Mesendoderm (in vitro differentiated cells): ENCODE measurements around the gene SLC2A13.
"Not testable (repeated sequence)": the region's sequence is repeated elsewhere in the genome, so short reads cannot be mapped to it uniquely, and the experiment has no call there.

Experiments
- DNase-seq: peaks from one replicate; pipeline ENCODE4 v3.0.0; 2013
- H2AK5ac ChIP-seq: 2 replicates; pipeline ENCODE4 v1.6.1; 2013; ENCODE audit warnings: low read length, inconsistent platforms
- H2BK120ac ChIP-seq: 2 replicates; pipeline ENCODE4 v1.6.1; 2013; ENCODE audit warnings: low read depth, mild to moderate bottlenecking, low read length, moderate library complexity, mixed read lengths
- H2BK15ac ChIP-seq: replicated peaks from 2 replicates; pipeline ENCODE4 v1.6.1; 2013; ENCODE audit warnings: low read depth, mild to moderate bottlenecking, moderate library complexity
- H2BK5ac ChIP-seq: 2 replicates; pipeline ENCODE4 v1.6.1; 2013; ENCODE audit warnings: low read length, inconsistent platforms
- H3K18ac ChIP-seq: 2 replicates; pipeline ENCODE4 v1.6.1; 2013; ENCODE audit warnings: mild to moderate bottlenecking, low read length, mixed read lengths
- H3K23ac ChIP-seq: one replicate; pipeline ENCODE4 v1.6.1; 2013; ENCODE audit warnings: low read length
- H3K27ac ChIP-seq: 2 replicates; pipeline ENCODE4 v1.5.1; 2013; ENCODE audit warnings: low read depth, mild to moderate bottlenecking, inconsistent platforms, low read length, moderate library complexity
- H3K27me3 ChIP-seq: 2 replicates; pipeline ENCODE4 v1.6.1; 2013; ENCODE audit warnings: low read length, control low read depth, mild to moderate bottlenecking, inconsistent platforms; ENCODE audit not compliant: insufficient read depth, poor library complexity
- H3K36me3 ChIP-seq: 2 replicates; pipeline ENCODE4 v1.6.1; 2013; ENCODE audit warnings: low read length, inconsistent platforms; ENCODE audit not compliant: control insufficient read depth, insufficient read depth
- H3K4ac ChIP-seq: one replicate; pipeline ENCODE4 v1.6.1; 2013; ENCODE audit warnings: low read depth, mild to moderate bottlenecking, low read length, moderate library complexity
- H3K4me1 ChIP-seq: 2 replicates; pipeline ENCODE4 v1.6.1; 2013; ENCODE audit warnings: low read depth, low read length, inconsistent platforms; ENCODE audit not compliant: control insufficient read depth
- H3K4me2 ChIP-seq: 2 replicates; pipeline ENCODE4 v1.6.1; 2013; ENCODE audit warnings: low read length
- H3K4me3 ChIP-seq: 2 replicates; pipeline ENCODE4 v1.5.1; 2013; ENCODE audit warnings: mild to moderate bottlenecking, low read length
- H3K56ac ChIP-seq: one replicate; pipeline ENCODE4 v1.6.1; 2013; ENCODE audit warnings: low read length
- H3K79me1 ChIP-seq: 2 replicates; pipeline ENCODE4 v1.6.1; 2013; ENCODE audit warnings: low read length, inconsistent platforms
- H3K79me2 ChIP-seq: 2 replicates; pipeline ENCODE4 v1.6.1; 2013; ENCODE audit warnings: mild to moderate bottlenecking, low read length; ENCODE audit not compliant: control insufficient read depth, insufficient read depth
- H3K9ac ChIP-seq: 2 replicates; pipeline ENCODE4 v1.6.1; 2013; ENCODE audit warnings: low read length, inconsistent platforms
- H4K5ac ChIP-seq: one replicate; pipeline ENCODE4 v1.6.1; 2013; ENCODE audit warnings: low read length
- H4K8ac ChIP-seq: one replicate; pipeline ENCODE4 v1.6.1; 2013; ENCODE audit warnings: low read depth, mild to moderate bottlenecking, control low read depth, low read length, moderate library complexity
- WGBS: extraction: QIAGEN DNeasy Blood & Tissue Kit; methylation state at CpG from one replicate; pipeline ENCODE4 v1.1.7; 2013; ENCODE audit warnings: low lambda C conversion rate, missing lambda C conversion rate; ENCODE audit not compliant: insufficient coverage; ENCODE audit errors: extremely low coverage; 5-methylcytosine and 5-hydroxymethylcytosine counted together

SLC2A13 gene

DNA sequence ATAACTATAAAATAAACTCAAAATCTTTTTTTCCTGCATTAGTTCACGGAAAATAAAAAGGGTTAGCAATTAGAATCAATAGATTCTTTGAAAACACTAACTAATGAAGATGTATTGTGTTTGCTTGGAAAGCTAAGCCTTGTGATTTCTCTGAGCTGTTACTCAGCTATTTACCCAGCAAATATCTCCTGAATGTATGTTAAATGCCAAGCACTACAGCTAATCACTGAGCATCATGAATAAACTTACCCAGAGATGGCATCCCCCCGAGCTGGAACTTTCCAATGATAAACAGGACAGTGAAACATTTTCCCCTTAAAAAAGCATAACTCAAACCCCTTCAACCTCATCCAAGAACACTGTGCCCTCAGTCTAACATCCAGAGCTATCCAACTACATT lies 71.2 kb downstream of the SLC2A13 start:
- H3K23ac ChIP-seq: no peak overlapping the region
- no peak overlapping the region for H3K9ac ChIP-seq
- no peaks in the 10 kb centered on the region for H3K36me3 ChIP-seq
- no peak overlapping the region for H3K4ac ChIP-seq
- no CpG with 5 or more reads among the region's 2 CpGs for WGBS
- peak; percentile 51 for DNase-seq
- H2BK15ac ChIP-seq: no peak overlapping the region
- no peaks in the 10 kb centered on the region for H3K27me3 ChIP-seq
- no peak overlapping the region for H2BK120ac ChIP-seq
- no peak overlapping the region for H2AK5ac ChIP-seq
- H3K79me2 ChIP-seq: no peaks in the 10 kb centered on the region
- H3K4me1 ChIP-seq: peaks cover 4% of the 10 kb centered on the region
- H4K8ac ChIP-seq: no peak overlapping the region
- no peaks in the 10 kb centered on the region for H3K79me1 ChIP-seq
- H3K27ac ChIP-seq: no peak overlapping the region
- H4K5ac ChIP-seq: no peak overlapping the region
- H2BK5ac ChIP-seq: no peak overlapping the region
- no peak overlapping the region for H3K4me2 ChIP-seq
- no peak overlapping the region for H3K56ac ChIP-seq
- H3K4me3 ChIP-seq: no peak overlapping the region
- no peak overlapping the region for H3K18ac ChIP-seq

DNA sequence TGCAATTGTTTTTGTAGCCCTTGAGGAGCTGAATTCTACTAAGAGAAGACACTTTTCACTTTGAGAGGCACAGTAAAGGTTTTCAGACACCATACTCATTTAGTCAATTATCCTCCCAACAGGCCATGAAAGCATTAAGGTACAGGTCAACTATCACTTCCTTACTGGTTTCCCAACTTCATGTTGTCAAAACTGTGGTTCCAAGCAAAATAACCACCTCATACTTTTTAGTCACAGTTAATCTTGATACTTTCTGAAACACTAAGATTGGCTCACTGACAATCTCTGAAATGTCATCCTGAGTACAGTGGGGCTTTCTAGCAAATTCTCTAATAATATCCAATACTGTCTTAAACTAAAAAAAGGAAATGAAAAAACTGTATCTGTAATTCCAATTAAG lies 71.7 kb downstream of the SLC2A13 start:
- Histone ChIP-seq H3K27ac (no peak overlapping the region), H3K36me3 (no peaks in the 10 kb centered on the region), H3K27me3 (no peaks in the 10 kb centered on the region), H3K4ac (no peak overlapping the region), H2BK5ac (no peak overlapping the region), H2BK120ac (no peak overlapping the region), H3K18ac (no peak overlapping the region), H3K79me1 (no peaks in the 10 kb centered on the region), H2BK15ac (no peak overlapping the region), H3K4me1 (peaks cover 4% of the 10 kb centered on the region), H2AK5ac (no peak overlapping the region), H3K23ac (no peak overlapping the region), H3K4me2 (no peak overlapping the region), H3K79me2 (no peaks in the 10 kb centered on the region), H3K4me3 (no peak overlapping the region), H4K8ac (no peak overlapping the region), H4K5ac (no peak overlapping the region), H3K9ac (no peak overlapping the region), H3K56ac (no peak overlapping the region)
- no peak for DNase-seq

DNA sequence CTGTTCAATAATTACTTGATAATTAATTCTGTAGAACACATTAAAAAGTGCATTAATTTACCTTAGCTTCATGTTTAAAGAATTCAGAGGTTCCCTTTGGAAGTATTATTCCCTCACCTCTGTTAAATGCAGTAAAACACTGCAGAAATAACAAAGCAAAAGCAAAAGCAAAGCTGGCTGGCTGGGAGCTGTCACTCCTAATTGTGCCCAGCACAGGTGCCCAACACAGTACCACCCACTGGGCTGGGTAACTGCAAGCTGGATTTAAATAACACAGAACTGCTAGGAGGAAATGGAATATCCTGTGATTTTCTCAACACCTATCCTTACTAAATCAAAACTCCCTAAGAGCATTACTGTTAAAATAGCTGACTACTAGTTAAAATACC lies 72.6 kb downstream of the SLC2A13 start:
- Histone ChIP-seq H2BK120ac (no peak overlapping the region), H2AK5ac (no peak overlapping the region)
- no peak for DNase-seq

DNA sequence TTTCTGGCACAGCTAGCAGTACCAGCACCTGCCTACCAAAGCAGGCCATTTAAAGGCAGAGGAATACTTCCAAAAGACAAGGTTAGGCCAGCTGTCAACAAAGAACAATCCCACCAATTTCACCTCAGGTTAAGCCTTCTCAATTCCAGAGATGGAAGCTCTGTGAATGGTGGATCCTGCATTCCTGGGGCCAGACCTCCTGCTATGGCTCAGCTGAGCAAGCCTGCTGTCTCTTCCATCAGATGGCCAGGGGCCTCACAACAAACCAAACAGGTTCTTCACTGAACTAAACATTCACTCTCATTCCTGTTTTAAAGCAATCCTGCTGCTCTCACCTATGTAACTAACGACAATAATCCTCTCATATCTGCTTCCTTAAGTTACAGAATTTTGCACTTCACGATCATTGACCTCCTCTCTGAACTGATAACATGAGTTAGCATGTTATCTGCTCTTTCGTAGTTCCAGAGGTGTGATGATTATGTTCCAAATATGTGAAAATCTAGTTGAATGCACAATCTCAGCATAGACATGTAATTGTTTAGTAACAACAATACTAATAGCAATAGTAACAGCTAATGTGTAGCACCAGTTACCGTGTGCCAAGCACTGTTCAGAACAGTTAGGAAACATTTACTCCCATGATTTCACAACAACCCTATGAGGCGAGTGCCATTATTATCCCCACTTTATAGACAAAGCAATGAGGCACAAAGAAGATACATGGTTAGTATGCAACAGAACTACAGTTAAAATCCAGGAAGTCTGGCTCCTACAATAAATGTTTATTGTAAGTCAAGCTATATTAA lies 73.2 kb downstream of the SLC2A13 start:
- H3K4me3 ChIP-seq: no peak overlapping the region
- no peak overlapping the region for H3K4ac ChIP-seq
- peaks cover 4% of the 10 kb centered on the region for H3K4me1 ChIP-seq
- no peak overlapping the region for H3K18ac ChIP-seq
- no peak overlapping the region for H3K23ac ChIP-seq
- H3K27me3 ChIP-seq: no peaks in the 10 kb centered on the region
- H4K8ac ChIP-seq: no peak overlapping the region
- no peak overlapping the region for H2AK5ac ChIP-seq
- no CpG with 5 or more reads among the region's 5 CpGs for WGBS
- no peak overlapping the region for H3K9ac ChIP-seq
- H3K56ac ChIP-seq: no peak overlapping the region
- H2BK15ac ChIP-seq: no peak overlapping the region
- peak; percentile 92 for DNase-seq
- no peak overlapping the region for H4K5ac ChIP-seq
- H3K36me3 ChIP-seq: no peaks in the 10 kb centered on the region
- no peaks in the 10 kb centered on the region for H3K79me2 ChIP-seq
- H3K4me2 ChIP-seq: no peak overlapping the region
- H2BK5ac ChIP-seq: no peak overlapping the region
- no peak overlapping the region for H2BK120ac ChIP-seq
- no peak overlapping the region for H3K27ac ChIP-seq
- H3K79me1 ChIP-seq: no peaks in the 10 kb centered on the region

More for the DNA sequence above, 72.6 kb downstream of the SLC2A13 start:
- Histone ChIP-seq H3K27ac (no peak overlapping the region), H3K27me3 (no peaks in the 10 kb centered on the region), H3K23ac (no peak overlapping the region), H3K56ac (no peak overlapping the region), H3K18ac (no peak overlapping the region), H3K4ac (no peak overlapping the region), H4K5ac (no peak overlapping the region), H3K79me1 (no peaks in the 10 kb centered on the region), H3K9ac (no peak overlapping the region), H2BK15ac (no peak overlapping the region), H4K8ac (no peak overlapping the region), H3K4me3 (no peak overlapping the region), H3K36me3 (no peaks in the 10 kb centered on the region), H2BK5ac (no peak overlapping the region), H3K4me2 (no peak overlapping the region), H3K79me2 (no peaks in the 10 kb centered on the region), H3K4me1 (peaks cover 4% of the 10 kb centered on the region)

DNA sequence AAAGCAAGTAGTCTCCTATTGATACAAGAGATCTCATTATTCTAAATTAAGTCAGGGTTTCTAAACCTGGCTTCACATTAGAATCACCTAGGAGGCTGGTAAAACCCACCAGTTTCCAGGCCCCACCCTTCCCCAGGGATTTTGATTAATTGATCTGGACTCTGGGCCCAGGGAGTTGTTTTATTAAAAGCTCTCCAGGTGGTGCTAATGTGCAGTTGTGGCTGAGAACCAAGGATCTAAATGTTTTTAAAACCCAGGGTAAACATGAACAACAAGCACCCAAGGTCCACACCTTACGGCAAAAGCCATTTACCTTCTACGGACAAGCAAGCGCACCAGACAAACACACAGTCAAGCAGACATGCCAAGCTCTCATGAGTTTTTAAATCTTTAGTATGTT lies 73.9 kb downstream of the SLC2A13 start:
- Histone ChIP-seq H3K27ac (no peak overlapping the region), H3K56ac (no peak overlapping the region), H4K8ac (no peak overlapping the region), H3K9ac (no peak overlapping the region), H3K18ac (no peak overlapping the region), H3K27me3 (no peaks in the 10 kb centered on the region), H3K36me3 (no peaks in the 10 kb centered on the region), H2BK5ac (no peak overlapping the region), H3K79me2 (no peaks in the 10 kb centered on the region), H3K79me1 (no peaks in the 10 kb centered on the region), H3K23ac (no peak overlapping the region), H2BK15ac (no peak overlapping the region), H4K5ac (no peak overlapping the region), H3K4me3 (no peak overlapping the region), H3K4me2 (no peak overlapping the region), H3K4ac (no peak overlapping the region), H2AK5ac (no peak overlapping the region), H3K4me1 (peaks cover 4% of the 10 kb centered on the region), H2BK120ac (no peak overlapping the region)
- DNase-seq: no peak
- no CpG with 5 or more reads among the region's 3 CpGs for WGBS

DNA sequence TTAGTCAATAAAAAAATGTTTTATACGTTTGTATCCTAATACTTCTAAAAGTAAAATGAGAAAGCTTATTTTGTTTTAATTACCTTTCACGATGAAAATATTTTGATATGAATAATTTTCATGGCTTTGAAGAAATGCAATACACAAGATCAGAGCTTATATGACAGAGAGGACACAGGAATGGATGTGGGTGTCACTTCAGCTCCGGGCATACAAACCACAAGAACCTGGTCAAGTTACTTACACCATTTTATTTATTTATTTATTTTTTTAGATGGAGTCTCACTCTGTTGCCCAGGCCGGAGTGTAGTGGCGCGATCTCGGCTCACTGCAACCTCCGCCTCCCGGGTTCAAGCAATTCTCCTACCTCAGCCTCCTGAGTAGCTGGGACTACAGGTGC lies 74.9 kb downstream of the SLC2A13 start:
- H2BK5ac ChIP-seq, H2BK15ac ChIP-seq, H3K23ac ChIP-seq, H3K18ac ChIP-seq, H3K27ac ChIP-seq, H3K9ac ChIP-seq, DNase-seq, H2BK120ac ChIP-seq, H3K79me1 ChIP-seq, H3K56ac ChIP-seq, H3K4me2 ChIP-seq, H4K5ac ChIP-seq, H3K27me3 ChIP-seq, H3K4me3 ChIP-seq, H2AK5ac ChIP-seq, H3K36me3 ChIP-seq, H3K4ac ChIP-seq, H4K8ac ChIP-seq, H3K4me1 ChIP-seq, H3K79me2 ChIP-seq: not testable (repeated sequence)
- no CpG with 5 or more reads among the region's 9 CpGs for WGBS
